Measurements from ENCODE around the gene CHTF18.

Gene CHTF18

DNA sequence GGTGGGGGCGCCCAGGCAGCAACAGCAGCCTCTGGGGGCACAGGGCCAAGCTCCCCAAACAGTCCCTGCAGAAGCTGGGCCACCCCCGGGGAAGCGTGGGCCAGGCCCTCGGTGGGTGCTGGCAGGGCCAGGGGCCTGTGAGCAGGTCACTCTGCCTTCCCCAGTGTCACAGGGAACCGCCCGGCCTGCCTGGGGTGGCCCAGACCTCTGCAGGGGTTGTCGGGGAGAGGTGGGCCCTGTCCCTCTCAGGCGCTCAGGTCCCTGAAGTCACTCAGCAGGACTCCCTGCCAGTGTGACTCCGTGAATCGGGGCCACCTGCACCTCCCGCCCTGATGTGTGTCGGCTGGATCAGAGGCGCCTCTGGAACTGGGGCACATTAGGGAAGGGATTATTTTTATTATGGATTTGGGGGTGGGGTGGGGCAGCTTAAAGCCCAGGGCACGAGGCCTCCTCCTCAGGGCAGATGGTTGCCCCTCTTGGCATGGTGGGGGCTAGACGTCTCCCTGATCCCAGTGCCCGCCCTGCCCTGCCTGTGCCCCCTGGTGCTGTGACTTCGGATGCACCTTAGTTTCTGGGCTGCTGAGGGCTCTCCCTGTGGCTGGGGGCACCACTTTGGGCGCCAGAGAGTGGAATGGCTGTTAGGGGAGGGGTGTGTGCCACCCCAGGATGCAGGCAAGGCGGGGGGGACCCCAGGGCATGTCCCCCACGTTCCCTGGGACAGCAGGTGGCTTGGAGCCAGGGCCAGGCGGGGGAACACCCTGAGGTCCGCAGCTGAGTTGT lies 13.4 kb downstream of the CHTF18 start:
- Histone ChIP-seq H2AK5ac (ENCODE audit: low read length, severe bottlenecking) (no peak overlapping the region), H3K27ac (ENCODE audit: low read length, poor library complexity, severe bottlenecking) (no peak overlapping the region), H3K4me1 (ENCODE audit: control insufficient read depth, insufficient read depth, low read depth, low read length) (peaks cover 15% of the 10 kb centered on the region), H2BK5ac (ENCODE audit: low read depth, low read length, poor library complexity, severe bottlenecking) (no peak overlapping the region), H4K8ac (ENCODE audit: low read length) (no peak overlapping the region), H2BK12ac (ENCODE audit: low read length in 2 of 2) (no peak overlapping the region), H3K79me1 (replicated peaks; ENCODE audit: low read length, poor library complexity, severe bottlenecking) (no peaks in the 10 kb centered on the region), H3K4me3 (ENCODE audit: insufficient read depth in 1 of 2, low read depth in 1 of 2, low read length in 2 of 2) (no peak overlapping the region), H3K14ac (ENCODE audit: low read length in 2 of 2) (no peak overlapping the region), H3K4me2 (ENCODE audit: low read length, poor library complexity, severe bottlenecking) (no peak overlapping the region), H2BK120ac (ENCODE audit: low read depth, low read length) (no peak overlapping the region), H2BK15ac (ENCODE audit: low read depth, poor library complexity, severe bottlenecking) (no peak overlapping the region), H3K9me3 (ENCODE audit: control insufficient read depth, low read length) (no peaks in the 10 kb centered on the region), H4K91ac (ENCODE audit: low read length) (no peak overlapping the region), H3K27me3 (ENCODE audit: control insufficient read depth in 1 of 2, insufficient read depth in 1 of 2, low read length in 2 of 2) (peaks cover 45 to 46% of the 10 kb centered on the region in 2 experiments), H3K9ac (ENCODE audit: low read length) (no peak overlapping the region), H3K18ac (ENCODE audit: low read depth in 1 of 2, low read length in 2 of 2) (no peak overlapping the region), H3K23ac (ENCODE audit: low read length in 2 of 2) (no peak overlapping the region), H3K36me3 (ENCODE audit: control insufficient read depth in 1 of 2, insufficient read depth in 2 of 2, low read depth in 1 of 2, low read length in 2 of 2) (peaks cover 0 to 25% of the 10 kb centered on the region in 2 experiments), H2AFZ (ENCODE audit: low read depth, low read length) (no peak overlapping the region), H3K4ac (ENCODE audit: low read depth in 1 of 2, low read length in 2 of 2) (no peak overlapping the region)
- 80% methylated on average over 22 of the region's 22 CpGs for WGBS
- no peak for DNase-seq

DNA sequence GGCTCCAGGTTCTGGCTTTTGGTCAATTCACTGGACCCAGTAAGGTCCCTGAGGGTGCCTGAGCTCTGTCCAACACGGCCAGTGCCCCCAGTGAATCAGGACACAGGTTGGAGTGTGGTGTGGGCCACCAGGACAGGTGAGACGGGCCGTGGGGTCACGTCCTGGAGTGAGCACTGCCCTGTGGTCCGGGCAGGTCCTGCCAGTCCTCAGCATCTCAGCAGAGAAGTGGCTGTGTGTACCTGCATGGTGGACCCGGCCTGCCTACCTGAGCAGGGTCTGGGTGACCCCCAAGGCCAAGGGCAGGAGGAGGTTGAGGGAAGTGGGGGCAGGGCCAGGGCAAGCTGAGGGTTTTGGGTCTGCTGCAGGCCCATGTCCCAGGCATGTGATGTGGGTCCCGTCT lies 14.0 kb downstream of the CHTF18 start:
- no peak overlapping the region for H4K91ac ChIP-seq (ENCODE audit: low read length)
- peaks cover 15% of the 10 kb centered on the region for H3K4me1 ChIP-seq (ENCODE audit: control insufficient read depth, insufficient read depth, low read depth, low read length)
- no peak overlapping the region for H2AFZ ChIP-seq (ENCODE audit: low read depth, low read length)
- no peak overlapping the region for H3K9ac ChIP-seq (ENCODE audit: low read length)
- H2BK5ac ChIP-seq (ENCODE audit: low read depth, low read length, poor library complexity, severe bottlenecking), result no peak overlapping the region
- H3K36me3 ChIP-seq (ENCODE audit: control insufficient read depth in 1 of 2, insufficient read depth in 2 of 2, low read depth in 1 of 2, low read length in 2 of 2), result peaks cover 0 to 18% of the 10 kb centered on the region in 2 experiments
- no peaks in the 10 kb centered on the region for H3K9me3 ChIP-seq (ENCODE audit: control insufficient read depth, low read length)
- H3K79me1 ChIP-seq (replicated peaks; ENCODE audit: low read length, poor library complexity, severe bottlenecking), result peaks cover 3% of the 10 kb centered on the region
- DNase-seq, result no peak
- H3K14ac ChIP-seq (ENCODE audit: low read length in 2 of 2), result no peak overlapping the region
- H3K23ac ChIP-seq (ENCODE audit: low read length in 2 of 2), result no peak overlapping the region
- H2BK15ac ChIP-seq (ENCODE audit: low read depth, poor library complexity, severe bottlenecking), result no peak overlapping the region
- H4K8ac ChIP-seq (ENCODE audit: low read length), result no peak overlapping the region
- H3K4me3 ChIP-seq (ENCODE audit: insufficient read depth in 1 of 2, low read depth in 1 of 2, low read length in 2 of 2), result no peak overlapping the region
- no peak overlapping the region for H2BK120ac ChIP-seq (ENCODE audit: low read depth, low read length)
- no peak overlapping the region for H2AK5ac ChIP-seq (ENCODE audit: low read length, severe bottlenecking)
- no peak overlapping the region for H3K18ac ChIP-seq (ENCODE audit: low read depth in 1 of 2, low read length in 2 of 2)
- no peak overlapping the region for H3K27ac ChIP-seq (ENCODE audit: low read length, poor library complexity, severe bottlenecking)
- no peak overlapping the region for H3K4ac ChIP-seq (ENCODE audit: low read depth in 1 of 2, low read length in 2 of 2)
- 80% methylated on average over 7 of the region's 7 CpGs for WGBS
- peaks cover 45 to 46% of the 10 kb centered on the region in 2 experiments for H3K27me3 ChIP-seq (ENCODE audit: control insufficient read depth in 1 of 2, insufficient read depth in 1 of 2, low read length in 2 of 2)
- H3K4me2 ChIP-seq (ENCODE audit: low read length, poor library complexity, severe bottlenecking), result no peak overlapping the region
- no peak overlapping the region for H2BK12ac ChIP-seq (ENCODE audit: low read length in 2 of 2)

DNA sequence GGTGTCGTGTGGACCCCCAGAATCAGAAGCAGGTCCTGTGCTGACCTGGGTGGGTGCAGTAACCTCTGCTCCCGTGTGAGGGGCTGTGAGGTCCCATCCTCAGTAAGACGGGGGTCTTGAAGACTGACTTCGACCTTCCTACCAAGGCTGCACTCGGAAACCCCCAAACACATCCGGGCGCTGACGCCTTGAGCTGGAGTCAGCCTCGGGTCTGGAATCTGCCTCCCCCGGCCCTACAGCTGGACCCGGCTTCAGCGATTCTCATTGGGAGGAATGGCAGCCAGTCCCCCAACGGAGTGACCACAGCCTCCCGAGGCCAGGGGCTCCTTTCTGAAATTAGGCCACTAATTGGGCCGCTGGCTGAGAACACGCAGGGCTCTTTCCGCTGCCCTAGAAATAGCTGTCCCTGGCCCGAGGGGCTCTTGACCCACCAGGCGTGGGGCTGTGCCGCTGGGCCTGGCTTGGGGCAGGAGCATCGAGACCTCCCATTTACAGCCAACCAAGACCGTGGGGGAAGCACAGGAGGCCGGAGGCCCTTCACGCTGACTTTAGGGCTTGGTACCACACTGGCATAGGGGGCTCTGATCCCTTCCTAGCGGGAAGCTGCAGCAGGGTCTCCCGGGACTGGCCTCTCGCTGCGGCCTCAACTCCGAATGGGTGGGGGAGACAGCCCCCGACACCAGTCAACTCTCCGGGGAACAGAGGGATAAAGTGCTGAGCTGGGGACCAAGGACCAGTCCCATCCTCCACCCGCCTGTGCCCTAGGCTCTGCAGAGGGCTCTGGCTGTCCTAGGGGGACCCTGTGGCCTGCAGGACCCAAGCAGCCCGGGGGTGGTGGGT lies 14.7 kb downstream of the CHTF18 start:
- DNase-seq, result no peak
- H4K8ac ChIP-seq (ENCODE audit: low read length), result peak overlapping the region; percentile 38
- H2BK15ac ChIP-seq (ENCODE audit: low read depth, poor library complexity, severe bottlenecking), result no peak overlapping the region
- no peak overlapping the region for H3K23ac ChIP-seq (ENCODE audit: low read length in 2 of 2)
- no peaks in the 10 kb centered on the region for H3K9me3 ChIP-seq (ENCODE audit: control insufficient read depth, low read length)
- no peak overlapping the region for H2AK5ac ChIP-seq (ENCODE audit: low read length, severe bottlenecking)
- H2BK5ac ChIP-seq (ENCODE audit: low read depth, low read length, poor library complexity, severe bottlenecking), result no peak overlapping the region
- no peak overlapping the region for H3K27ac ChIP-seq (ENCODE audit: low read length, poor library complexity, severe bottlenecking)
- H3K18ac ChIP-seq (ENCODE audit: low read depth in 1 of 2, low read length in 2 of 2), result no peak overlapping the region
- no peak overlapping the region for H2BK120ac ChIP-seq (ENCODE audit: low read depth, low read length)
- no peak overlapping the region for H3K14ac ChIP-seq (ENCODE audit: low read length in 2 of 2)
- peaks cover 0 to 13% of the 10 kb centered on the region in 2 experiments for H3K36me3 ChIP-seq (ENCODE audit: control insufficient read depth in 1 of 2, insufficient read depth in 2 of 2, low read depth in 1 of 2, low read length in 2 of 2)
- H3K4me2 ChIP-seq (ENCODE audit: low read length, poor library complexity, severe bottlenecking), result no peak overlapping the region
- no peak overlapping the region for H3K9ac ChIP-seq (ENCODE audit: low read length)
- no peak overlapping the region for H3K4me3 ChIP-seq (ENCODE audit: insufficient read depth in 1 of 2, low read depth in 1 of 2, low read length in 2 of 2)
- peaks cover 45 to 46% of the 10 kb centered on the region in 2 experiments for H3K27me3 ChIP-seq (ENCODE audit: control insufficient read depth in 1 of 2, insufficient read depth in 1 of 2, low read length in 2 of 2)
- peaks cover 3% of the 10 kb centered on the region for H3K79me1 ChIP-seq (replicated peaks; ENCODE audit: low read length, poor library complexity, severe bottlenecking)
- no peak overlapping the region for H2BK12ac ChIP-seq (ENCODE audit: low read length in 2 of 2)
- H3K4me1 ChIP-seq (ENCODE audit: control insufficient read depth, insufficient read depth, low read depth, low read length), result peaks cover 18% of the 10 kb centered on the region
- WGBS, result 84% methylated on average over 32 of the region's 33 CpGs
- no peak overlapping the region for H2AFZ ChIP-seq (ENCODE audit: low read depth, low read length)
- H4K91ac ChIP-seq (ENCODE audit: low read length), result no peak overlapping the region
- no peak overlapping the region for H3K4ac ChIP-seq (ENCODE audit: low read depth in 1 of 2, low read length in 2 of 2)

DNA sequence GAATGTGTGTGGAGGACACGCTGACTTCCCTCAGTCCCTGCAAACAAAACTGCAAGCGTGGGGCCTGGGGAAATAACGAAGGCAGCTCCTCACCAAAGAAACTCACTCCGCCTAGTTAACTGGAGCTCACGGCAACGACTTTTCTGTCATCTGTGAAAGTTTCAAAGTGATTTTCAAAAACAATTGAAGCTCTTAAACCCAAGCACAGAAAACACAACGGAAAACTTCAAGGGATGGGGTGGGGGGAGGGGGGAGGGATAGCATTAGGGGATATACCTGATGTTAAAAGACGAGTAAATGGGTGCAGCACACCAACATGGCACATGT lies 15.3 kb downstream of the CHTF18 start:
- Histone ChIP-seq H3K23ac (ENCODE audit: low read length in 2 of 2) (no peak overlapping the region), H3K9ac (ENCODE audit: low read length) (no peak overlapping the region), H2BK5ac (ENCODE audit: low read depth, low read length, poor library complexity, severe bottlenecking) (no peak overlapping the region), H3K9me3 (ENCODE audit: control insufficient read depth, low read length) (no peaks in the 10 kb centered on the region), H3K4me1 (ENCODE audit: control insufficient read depth, insufficient read depth, low read depth, low read length) (peaks cover 22% of the 10 kb centered on the region), H3K79me1 (replicated peaks; ENCODE audit: low read length, poor library complexity, severe bottlenecking) (peaks cover 6% of the 10 kb centered on the region), H3K4ac (ENCODE audit: low read depth in 1 of 2, low read length in 2 of 2) (no peak overlapping the region), H3K4me3 (ENCODE audit: insufficient read depth in 1 of 2, low read depth in 1 of 2, low read length in 2 of 2) (no peak overlapping the region), H3K27me3 (ENCODE audit: control insufficient read depth in 1 of 2, insufficient read depth in 1 of 2, low read length in 2 of 2) (peaks cover 45 to 46% of the 10 kb centered on the region in 2 experiments), H2AK5ac (ENCODE audit: low read length, severe bottlenecking) (no peak overlapping the region), H2BK120ac (ENCODE audit: low read depth, low read length) (no peak overlapping the region), H3K27ac (ENCODE audit: low read length, poor library complexity, severe bottlenecking) (no peak overlapping the region), H3K4me2 (ENCODE audit: low read length, poor library complexity, severe bottlenecking) (no peak overlapping the region), H4K8ac (ENCODE audit: low read length) (no peak overlapping the region), H2AFZ (ENCODE audit: low read depth, low read length) (no peak overlapping the region), H3K14ac (ENCODE audit: low read length in 2 of 2) (no peak overlapping the region), H2BK15ac (ENCODE audit: low read depth, poor library complexity, severe bottlenecking) (no peak overlapping the region), H3K18ac (ENCODE audit: low read depth in 1 of 2, low read length in 2 of 2) (no peak overlapping the region), H4K91ac (ENCODE audit: low read length) (no peak overlapping the region), H3K36me3 (ENCODE audit: control insufficient read depth in 1 of 2, insufficient read depth in 2 of 2, low read depth in 1 of 2, low read length in 2 of 2) (peaks cover 0 to 13% of the 10 kb centered on the region in 2 experiments), H2BK12ac (ENCODE audit: low read length in 2 of 2) (no peak overlapping the region)
- WGBS, result 76% methylated on average over 7 of the region's 8 CpGs
- DNase-seq, result no peak
